Measurements from ENCODE around the gene FAHD2B. TPM values are rescaled to one million over a fixed set of nuclear protein-coding genes. Genes with fewer than 3 reads are reported as not detected.
"Not testable (repeated sequence)": the region's sequence is repeated elsewhere in the genome, so short reads cannot be mapped to it uniquely, and the experiment has no call there.

Gene FAHD2B
- total RNA-seq, 4 donors from 2014 or later, result 0.60 to 6.2 (median 3.7) TPM

GRCh38 chr2:97088706-97089105 lies 6.0 kb downstream of the FAHD2B start:
- intact Hi-C loops (cut with DNase I; ENCODE audit: low total_unique reads); H3K27ac ChIP-seq; H3K36me3 ChIP-seq; H3K4me1 ChIP-seq; H3K4me3 ChIP-seq; DNase-seq; H3K9me3 ChIP-seq; H3K27me3 ChIP-seq: not testable (repeated sequence)
- 83 to 100% methylated on average over 1 of the region's 1 CpG for WGBS, 2 donors (ENCODE audit: low coverage in 1 of 2)
- in situ Hi-C loops (cut with MboI; ENCODE audit: low pct_ligation_motif_present in 1 of 4, low pct_unique_long_range_greater_than_20kb in 1 of 4, low sequenced_read_pairs in 3 of 4), result loop anchor here in 1 of 4 donors (25.0 kb wide), 1 partner anchor 251 kb away; the partner anchor contains the start of gene ANKRD23

GRCh38 chr2:97085093-97085492 lies 9.6 kb downstream of the FAHD2B start:
- H3K36me3 ChIP-seq; H3K27ac ChIP-seq; H3K27me3 ChIP-seq; H3K9me3 ChIP-seq; intact Hi-C loops (cut with DNase I; ENCODE audit: low total_unique reads); H3K4me3 ChIP-seq; H3K4me1 ChIP-seq; DNase-seq: not testable (repeated sequence)
- WGBS, 2 donors (ENCODE audit: low coverage in 1 of 2), result 90% methylated on average over 2 of the region's 7 CpGs; no CpG with 5 or more reads in 1 of the 2 donors
- in situ Hi-C loops (cut with MboI; ENCODE audit: low pct_ligation_motif_present in 1 of 4, low pct_unique_long_range_greater_than_20kb in 1 of 4, low sequenced_read_pairs in 3 of 4), result loop anchor here in 1 of 4 donors (25.0 kb wide), 1 partner anchor 248 kb away; the partner anchor contains the start of gene ANKRD23

GRCh38 chr2:97083516-97083915 lies 11.2 kb downstream of the FAHD2B start:
- DNase-seq; H3K27ac ChIP-seq; H3K36me3 ChIP-seq; H3K4me1 ChIP-seq; H3K27me3 ChIP-seq; H3K9me3 ChIP-seq; intact Hi-C loops (cut with DNase I; ENCODE audit: low total_unique reads); H3K4me3 ChIP-seq: not testable (repeated sequence)
- in situ Hi-C loops (cut with MboI; ENCODE audit: low pct_ligation_motif_present in 1 of 4, low pct_unique_long_range_greater_than_20kb in 1 of 4, low sequenced_read_pairs in 3 of 4), result loop anchor here in 1 of 4 donors (25.0 kb wide), 1 partner anchor 246 kb away; the partner anchor contains the start of gene ANKRD23
- WGBS, 2 donors (ENCODE audit: low coverage in 1 of 2), result 91 to 100% methylated on average over 2 to 7 of the region's 7 CpGs

GRCh38 chr2:97082206-97082605 lies 12.5 kb downstream of the FAHD2B start:
- H3K27ac ChIP-seq; H3K4me1 ChIP-seq; H3K36me3 ChIP-seq; H3K4me3 ChIP-seq; intact Hi-C loops (cut with DNase I; ENCODE audit: low total_unique reads); H3K9me3 ChIP-seq; DNase-seq; H3K27me3 ChIP-seq: not testable (repeated sequence)
- in situ Hi-C loops (cut with MboI; ENCODE audit: low pct_ligation_motif_present in 1 of 4, low pct_unique_long_range_greater_than_20kb in 1 of 4, low sequenced_read_pairs in 3 of 4), result loop anchor here in 1 of 4 donors (25.0 kb wide), 1 partner anchor 245 kb away; the partner anchor contains the start of gene ANKRD23
- 56% methylated on average over 5 of the region's 9 CpGs; no CpG with 5 or more reads in 1 of the 2 donors for WGBS, 2 donors (ENCODE audit: low coverage in 1 of 2)

- H3K27me3 ChIP-seq; DNase-seq; H3K27ac ChIP-seq; H3K4me3 ChIP-seq; intact Hi-C loops (cut with DNase I; ENCODE audit: low total_unique reads); H3K4me1 ChIP-seq; H3K9me3 ChIP-seq; H3K36me3 ChIP-seq: not testable (repeated sequence)
- in situ Hi-C loops (cut with MboI; ENCODE audit: low pct_ligation_motif_present in 1 of 4, low pct_unique_long_range_greater_than_20kb in 1 of 4, low sequenced_read_pairs in 3 of 4), result loop anchor here in 1 of 4 donors (25.0 kb wide), 1 partner anchor 244 kb away; the partner anchor contains the start of gene ANKRD23
- WGBS, 2 donors (ENCODE audit: low coverage in 1 of 2), result 71 to 84% methylated on average over 1 to 6 of the region's 10 CpGs
Measured at GRCh38 chr2:97080855-97081254, 13.8 kb downstream of the FAHD2B start.

GRCh38 chr2:97077213-97077612 lies 17.5 kb downstream of the FAHD2B start:
- in situ Hi-C loops (cut with MboI; ENCODE audit: low pct_ligation_motif_present in 1 of 4, low pct_unique_long_range_greater_than_20kb in 1 of 4, low sequenced_read_pairs in 3 of 4), result loop anchor here in 1 of 4 donors (25.0 kb wide), 1 partner anchor 240 kb away; the partner anchor contains the start of gene ANKRD23
- not testable (repeated sequence) for H3K27me3 ChIP-seq

GRCh38 chr2:97070915-97071314 lies 23.8 kb downstream of the FAHD2B start:
- in situ Hi-C loops (cut with MboI; ENCODE audit: low pct_ligation_motif_present in 1 of 4, low pct_unique_long_range_greater_than_20kb in 1 of 4, low sequenced_read_pairs in 3 of 4); H3K27ac ChIP-seq; H3K36me3 ChIP-seq; H3K4me1 ChIP-seq; H3K9me3 ChIP-seq; H3K4me3 ChIP-seq; intact Hi-C loops (cut with DNase I; ENCODE audit: low total_unique reads); H3K27me3 ChIP-seq; DNase-seq: not testable (repeated sequence)
- 77% methylated on average over 2 of the region's 3 CpGs; no CpG with 5 or more reads in 1 of the 2 donors for WGBS, 2 donors (ENCODE audit: low coverage in 1 of 2)

More at GRCh38 chr2:97077213-97077612, 17.5 kb downstream of the FAHD2B start:
- WGBS, 2 donors (ENCODE audit: low coverage in 1 of 2), result 92 to 98% methylated on average over 5 to 8 of the region's 8 CpGs
- DNase-seq; intact Hi-C loops (cut with DNase I; ENCODE audit: low total_unique reads); H3K4me1 ChIP-seq; H3K36me3 ChIP-seq; H3K9me3 ChIP-seq; H3K27ac ChIP-seq; H3K4me3 ChIP-seq: not testable (repeated sequence)

GRCh38 chr2:97068722-97069121 lies 26.0 kb downstream of the FAHD2B start:
- in situ Hi-C loops (cut with MboI; ENCODE audit: low pct_ligation_motif_present in 1 of 4, low pct_unique_long_range_greater_than_20kb in 1 of 4, low sequenced_read_pairs in 3 of 4); H3K4me3 ChIP-seq; H3K4me1 ChIP-seq; H3K27me3 ChIP-seq; H3K36me3 ChIP-seq; H3K9me3 ChIP-seq; intact Hi-C loops (cut with DNase I; ENCODE audit: low total_unique reads); H3K27ac ChIP-seq; DNase-seq: not testable (repeated sequence)
- 75% methylated on average over 1 of the region's 5 CpGs; no CpG with 5 or more reads in 1 of the 2 donors for WGBS, 2 donors (ENCODE audit: low coverage in 1 of 2)

Data from transverse colon (tissue), 4 donors.